OCI-LY3 (cell line): ENCODE results near the gene CCDC85A.

Experiments
- CTCF ChIP-seq: fragments of 200-600, 300-600 bp; sonication (generic); IDR thresholded peaks from 2 replicates; pipeline ENCODE4 v1.5.1; 2014; ENCODE audit warnings: antibody characterized with exemption, low read length, low read depth
- EZH2phosphoT487 ChIP-seq: fragments of 200-600 bp; shearing (Covaris generic); IDR thresholded peaks from 2 replicates; pipeline ENCODE4 v1.6.1; 2018; ENCODE audit warnings: antibody characterized with exemption, mixed run types, low read depth

- TF ChIP-seq CTCF (no peak), EZH2phosphoT487 (no peak)
Observed at GRCh38 chr2:56260415-56260814, 76.6 kb downstream of the CCDC85A start.
